K562 (cell line): Measurements from ENCODE around the gene EPB41L1. TPM values are rescaled to one million over a fixed set of nuclear protein-coding genes. Genes with fewer than 3 reads are reported as not detected.

Experiments used
- ATAC-seq: fragments of 200-7000 bp; cut with Tn5 transposase; 3 replicates; pipeline ENCODE4 v1.9.1; 2020; ENCODE audit warnings: moderate library complexity
- BruUV-seq: library from RNA; stranded (reverse); fragments of 400-500 nt; replicated peaks from 2 replicates; lab custom pipeline; 2021; lab: Mats Ljungman, UMichigan
- CTCF ChIA-PET: fragments of 300-600 bp; formaldehyde crosslinking; extraction: SDS; loops from one replicate; lab custom pipeline; 2021; ENCODE audit warnings: low intra/inter-chr PET ratio; lab: Yijun Ruan, JAX
- POLR2A ChIA-PET: fragments of 300-600, 350-650 bp; sonication (Branson Sonifier 250); formaldehyde crosslinking; extraction: SDS; loops from one replicate; lab custom pipeline; 2021; ENCODE audit warnings: antibody characterized with exemption, inconsistent platforms; lab: Yijun Ruan, JAX
- DNase-seq, 4 experiments: peaks; one replicate each; pipeline versions ENCODE4 v3.0.0 to v3.0.0-alpha.2; 2011 to 2018; ENCODE audit warnings: low spot score in 3 of 4, mixed read lengths in 3 of 4; ENCODE audit errors: extremely low read depth in 1 of 4
- FAIRE-seq: peaks from 2 replicates; lab custom pipeline; 2011; peaks lifted over from hg19 to GRCh38; lab: Jason Lieb, UNC
- H2AFZ ChIP-seq: 2 replicates; pipeline ENCODE4 v1.6.0; 2011; ENCODE audit warnings: low read depth, low read length, control low read depth, inconsistent platforms
- H3K27ac ChIP-seq: fragments of 200-600 bp; 3 replicates; pipeline ENCODE4 v1.8.0; 2011; ENCODE audit warnings: low read depth, mild to moderate bottlenecking, control low read depth, inconsistent platforms, low read length, moderate library complexity, mixed read lengths; ENCODE audit errors: extremely low read depth
- H3K27me3 ChIP-seq, 2 experiments: fragments of 300-600 bp in 1 of 2; 2 replicates in 1 of 2; 3 replicates in 1 of 2; pipeline versions ENCODE4 v1.6.0 to v1.8.0; 2011; ENCODE audit warnings: inconsistent platforms in 2 of 2, low read length in 2 of 2, mild to moderate bottlenecking in 1 of 2, mixed read lengths in 1 of 2, moderate library complexity in 1 of 2; ENCODE audit not compliant: control insufficient read depth in 2 of 2, insufficient read depth in 2 of 2
- H3K36me3 ChIP-seq: fragments of 300-600 bp; 3 replicates; pipeline ENCODE4 v1.8.0; 2011; ENCODE audit warnings: mild to moderate bottlenecking, low read length, inconsistent platforms; ENCODE audit not compliant: control insufficient read depth, insufficient read depth
- H3K4me1 ChIP-seq, 2 experiments: fragments of 200-600 bp in 1 of 2; replicated peaks in 1 of 2; 2 replicates in 1 of 2; 3 replicates in 1 of 2; pipeline versions ENCODE4 v1.5.1 to v1.8.0; 2011; ENCODE audit warnings: inconsistent platforms in 2 of 2, low read length in 2 of 2, mild to moderate bottlenecking in 1 of 2, mixed read lengths in 1 of 2, moderate library complexity in 1 of 2; ENCODE audit not compliant: control insufficient read depth in 2 of 2, insufficient read depth in 2 of 2
- H3K4me2 ChIP-seq: 2 replicates; pipeline ENCODE4 v1.6.1; 2011; ENCODE audit warnings: low read length, control low read depth, inconsistent platforms, mixed read lengths; ENCODE audit not compliant: insufficient read depth
- H3K4me3 ChIP-seq: fragments of 200-600 bp; sonication (generic), shearing (Covaris generic); 2 replicates; pipeline ENCODE4 v1.5.1; 2016; ENCODE audit warnings: control low read depth, inconsistent platforms
- H3K79me2 ChIP-seq: fragments of 200-600 bp; 3 replicates; pipeline ENCODE4 v1.8.0; 2011; ENCODE audit warnings: low read length, inconsistent platforms; ENCODE audit not compliant: control insufficient read depth, insufficient read depth
- H3K9ac ChIP-seq, 2 experiments: 2 replicates each; pipeline versions ENCODE4 v1.6.0 to v1.6.1; 2011; ENCODE audit warnings: low read depth in 2 of 2, low read length in 2 of 2, control low read depth in 1 of 2, inconsistent platforms in 1 of 2, mild to moderate bottlenecking in 1 of 2, mixed read lengths in 1 of 2; ENCODE audit not compliant: insufficient read depth in 1 of 2
- H3K9me1 ChIP-seq: one replicate; pipeline ENCODE4 v1.6.0; 2011; ENCODE audit warnings: inconsistent platforms, mild to moderate bottlenecking, low read length, moderate library complexity; ENCODE audit not compliant: control insufficient read depth, insufficient read depth
- H3K9me3 ChIP-seq: replicated peaks from 2 replicates; pipeline ENCODE4 v1.5.1; 2011; ENCODE audit warnings: low read depth, low read length, inconsistent platforms; ENCODE audit not compliant: control insufficient read depth, insufficient read depth
- H4K20me1 ChIP-seq: replicated peaks from 2 replicates; pipeline ENCODE4 v1.6.1; 2011; ENCODE audit warnings: low read length, inconsistent platforms, mixed read lengths; ENCODE audit not compliant: control insufficient read depth, insufficient read depth
- CC2D1A ChIP-seq: fragments of 450-650 bp; IDR thresholded peaks from 2 replicates; pipeline ENCODE4 v1.6.1; 2017; ENCODE audit warnings: mild to moderate bottlenecking
- CTBP1 ChIP-seq: fragments of 450-650 bp; IDR thresholded peaks from 2 replicates; pipeline ENCODE4 v1.6.1; 2016; ENCODE audit warnings: borderline replicate concordance
- CTCF ChIP-seq, 3 experiments: IDR thresholded peaks in 2 of 3; conservative IDR thresholded peaks in 1 of 3; 2 replicates each; pipeline ENCODE4 v1.5.1; 2011 to 2012; ENCODE audit warnings: low read length in 3 of 3, mild to moderate bottlenecking in 3 of 3, control low read depth in 2 of 3, improper control_type of control experiment in 1 of 3, inconsistent platforms in 1 of 3, low read depth in 1 of 3, mixed read lengths in 1 of 3, moderate library complexity in 1 of 3; ENCODE audit not compliant: insufficient read depth in 2 of 3
- DEAF1 ChIP-seq: fragments of 450-650 bp; formaldehyde crosslinking; IDR thresholded peaks from 2 replicates; pipeline ENCODE4 v1.4.0; 2020; ENCODE audit warnings: mild to moderate bottlenecking, moderate library complexity
- FOXP4 ChIP-seq: sonication (generic); formaldehyde crosslinking; IDR thresholded peaks from 2 replicates; pipeline ENCODE4 v1.8.0; 2022; ENCODE audit warnings: mild to moderate bottlenecking, missing genetic modification reagents, borderline replicate concordance
- RAD21 ChIP-seq, 2 experiments: fragments of 250-450 bp in 1 of 2; fragments of 450-650 bp in 1 of 2; sonication (Bioruptor Pico) in 1 of 2; formaldehyde crosslinking in 1 of 2; IDR thresholded peaks in 1 of 2; conservative IDR thresholded peaks in 1 of 2; 2 replicates each; pipeline versions ENCODE4 v1.4.0 to v1.8.0; 2020 to 2022; ENCODE audit warnings: mild to moderate bottlenecking in 2 of 2, moderate library complexity in 1 of 2
- RB1 ChIP-seq: fragments of 450-650 bp; IDR thresholded peaks from 2 replicates; pipeline ENCODE4 v1.6.1; 2017; ENCODE audit warnings: low read depth, mild to moderate bottlenecking
- SMC3 ChIP-seq: conservative IDR thresholded peaks from 2 replicates; pipeline ENCODE4 v1.6.1; 2011; ENCODE audit warnings: low read depth, low read length, improper control_type of control experiment; ENCODE audit not compliant: insufficient read depth
- ZNF224 ChIP-seq: sonication (generic); formaldehyde crosslinking; IDR thresholded peaks from 2 replicates; pipeline ENCODE4 v1.8.0; 2022; ENCODE audit warnings: mild to moderate bottlenecking, missing genetic modification reagents
- ZNF263 ChIP-seq: sonication (generic); formaldehyde crosslinking; IDR thresholded peaks from 2 replicates; pipeline ENCODE4 v1.8.0; 2022; ENCODE audit warnings: mild to moderate bottlenecking, missing genetic modification reagents, borderline replicate concordance
- ZNF740 ChIP-seq, 3 experiments: fragments of 200-800 bp in 1 of 3; sonication (Bioruptor generic) in 1 of 3; sonication (generic) in 1 of 3; formaldehyde crosslinking in 1 of 3; IDR thresholded peaks; 2 replicates each; pipeline versions ENCODE4 v1.6.1 to v1.8.0; 2016 to 2022; ENCODE audit warnings: mild to moderate bottlenecking in 2 of 3, missing compliant biosample characterization in 2 of 3, missing genetic modification characterization in 2 of 3, missing genetic modification reagents in 1 of 3
- WGBS: fragments of 100-300 bp; shearing (Covaris generic); methylation state at CpG from one replicate; pipeline ENCODE4 v1.1.6; 2016; ENCODE audit warnings: low coverage, mixed read lengths; ENCODE audit not compliant: insufficient coverage; ENCODE audit errors: missing lambda C conversion rate; 5-methylcytosine and 5-hydroxymethylcytosine counted together
- in situ Hi-C: fragments of 300-500 bp; cut with MboI; formaldehyde crosslinking; loops from 4 replicates; pipeline ENCODE4 v1.15.0; 2018; ENCODE audit warnings: inconsistent platforms, mixed read lengths
- intact Hi-C: fragments of 100-400 bp; cut with micrococcal nuclease; formaldehyde crosslinking; loops from 2 replicates; pipeline ENCODE4 v1.14.2; 2022
- polyA plus RNA-seq, 8 experiments: library from polyadenylated mRNA; depleted of rRNA in 4 of 8; stranded (reverse) in 5 of 8; unstranded in 3 of 8; fragments of >200 nt; fragmentation: Nextera tagmentation in 2 of 8; fragmentation: Illumina TruSeq in 1 of 8; extraction: Ambion mirVana in 2 of 8; extraction: Trizol in 1 of 8; gene quantifications; 2 replicates each; pipeline versions ENCODE4 v1.2.1 to v1.2.3, GENCODE V29; 2011 to 2014; ENCODE audit warnings: inconsistent platforms in 1 of 8, missing spikeins in 1 of 8
- total RNA-seq, 7 experiments: library from RNA; depleted of rRNA in 6 of 7; stranded (reverse); fragments of >200 nt in 6 of 7; fragmentation: Illumina TruSeq in 2 of 7; extraction: Trizol in 2 of 7; gene quantifications; 2 replicates each; pipeline versions ENCODE4 v1.2.1 to v1.2.3, GENCODE V29; 2011 to 2021; ENCODE audit warnings: low replicate concordance in 1 of 7

The EPB41L1 gene
- total and polyA plus RNA-seq, 9 of the 15 experiments (the other 6 are each of a cell fraction or from before 2014, with no cell fraction given) = 0.11 to 4.3 (median 1.3) TPM

GRCh38 chr20:36199345-36200257 lies 45.1 kb downstream of the EPB41L1 start:
- peak; percentile 82 to 83 (median 83) for DNase-seq
- peaks cover 10% of the 10 kb centered on the region for H4K20me1 ChIP-seq
- ATAC-seq = peak; percentile 93
- no peaks in the 10 kb centered on the region for H3K9me1 ChIP-seq
- in situ Hi-C loops = loop anchor here (5.0 to 25.0 kb wide), 2 partner anchors 42 to 238 kb away; no protein-coding TSS in a partner anchor
- no peak overlapping the region for H3K4me3 ChIP-seq
- WGBS = 32% methylated on average over 5 of the region's 6 CpGs
- CTCF ChIA-PET = interaction anchor here (0.6 to 2.9 kb wide), 10 partner anchors 24 to 736 kb away, joined by 3 to 27 read pairs (median 4); no protein-coding TSS in a partner anchor
- no peak overlapping the region for H2AFZ ChIP-seq
- no peaks in the 10 kb centered on the region for H3K36me3 ChIP-seq
- POLR2A ChIA-PET = interaction anchor here (1.4 kb wide), 1 partner anchor 37 kb away, joined by 3 read pairs; no protein-coding TSS in a partner anchor
- no peak overlapping the region for H3K4me2 ChIP-seq
- FAIRE-seq = peak; percentile 98
- no peaks in the 10 kb centered on the region for H3K79me2 ChIP-seq
- H3K9me3 ChIP-seq = no peaks in the 10 kb centered on the region
- peaks cover 13 to 44% of the 10 kb centered on the region in 2 experiments; a peak in 3 of 5 replicates for H3K27me3 ChIP-seq
- no peaks in the 10 kb centered on the region for H3K4me1 ChIP-seq
- no peak overlapping the region for H3K9ac ChIP-seq
- no peak overlapping the region for H3K27ac ChIP-seq
- BruUV-seq = no TSS peak
- intact Hi-C loops = loop anchor here (1.0 kb wide), 2 partner anchors 43 to 207 kb away; no protein-coding TSS in a partner anchor
- TF ChIP-seq CTBP1 (peak; percentile 43; the same call in 1 of the 2 replicates), FOXP4 (CRISPR knock-in tag) (0 out of 2 replicates have a peak, but pooled peaks have one; percentile 49), ZNF224 (CRISPR knock-in tag) (no peak), RAD21 (CRISPR knock-in tag; conservative IDR thresholded peaks at IDR 0.05 in 1 of 2, IDR thresholded peaks at IDR 0.05 in 1 of 2) (peak; percentile 79 to 96), RB1 (0 out of 2 replicates have a peak, but pooled peaks have one; percentile 27), ZNF263 (peak; percentile 47; the same call in 1 of the 2 replicates), CC2D1A (peak; percentile 83; the same call in 1 of the 2 replicates), ZNF740 (CRISPR knock-in tag; IDR thresholded peaks at IDR 0.05) (peak; percentile 32; the same call in 1 of the 2 replicates), ZNF740 (tag; IDR thresholded peaks at IDR 0.05) (no peak), DEAF1 (CRISPR knock-in tag) (peak; percentile 70), SMC3 (peak; percentile 88), CTCF (IDR thresholded peaks at IDR 0.05 in 2 of 3, conservative IDR thresholded peaks at IDR 0.05 in 1 of 3; ENCODE audit: insufficient read depth in 2 of 3, low read depth in 1 of 3, low read length in 3 of 3) (peak; percentile 89 to 95 (median 95))
